ENCODE results near the gene HS2ST1. TPM values are rescaled to one million over a fixed set of nuclear protein-coding genes. Genes with fewer than 3 reads are reported as not detected.
"Not testable (repeated sequence)": the region's sequence is repeated elsewhere in the genome, so short reads cannot be mapped to it uniquely, and the experiment has no call there.

The HS2ST1 gene
- total and polyA plus RNA-seq, 4 donors, result 5.4 to 11.8 (median 8.2) TPM

- TF ChIP-seq GABPA (IDR thresholded peaks at IDR 0.05 in 1 of 2, conservative IDR thresholded peaks at IDR 0.05 in 1 of 2), result no peak
These were observed 150.6 kb downstream of the HS2ST1 start (continued) for GRCh38 chr1:87064986-87065385.

GRCh38 chr1:87066708-87067107 lies 152.3 kb downstream of the HS2ST1 start:
- H3K9ac ChIP-seq (ENCODE audit: low read depth in 1 of 2, low read length in 2 of 2); H3K27me3 ChIP-seq (ENCODE audit: control insufficient read depth in 4 of 4, insufficient read depth in 4 of 4, low read length in 3 of 4); DNase-seq (ENCODE audit: low spot score); H3K9me3 ChIP-seq (ENCODE audit: control insufficient read depth in 4 of 4, low read length in 3 of 4); H3K36me3 ChIP-seq (ENCODE audit: control insufficient read depth in 4 of 4, insufficient read depth in 3 of 4, low read depth in 1 of 4, low read length in 3 of 4); H3K27ac ChIP-seq (ENCODE audit: low read depth in 1 of 2, low read length in 2 of 2); H3K4me1 ChIP-seq (ENCODE audit: control insufficient read depth in 4 of 4, insufficient read depth in 4 of 4, low read length in 3 of 4); H3K4me3 ChIP-seq (ENCODE audit: low read depth in 1 of 3, low read length in 3 of 3): not testable (repeated sequence)
- WGBS, result 92% methylated on average over 1 of the region's 1 CpG

- Histone ChIP-seq H3K9ac (ENCODE audit: low read depth in 1 of 2, low read length in 2 of 2) (no peak overlapping the region), H3K4me3 (ENCODE audit: low read depth in 1 of 3, low read length in 3 of 3) (no peak overlapping the region), H3K27ac (ENCODE audit: low read depth in 1 of 2, low read length in 2 of 2) (no peak overlapping the region), H3K36me3 (ENCODE audit: control insufficient read depth in 4 of 4, insufficient read depth in 3 of 4, low read depth in 1 of 4, low read length in 3 of 4) (no peaks in the 10 kb centered on the region), H3K4me1 (ENCODE audit: control insufficient read depth in 4 of 4, insufficient read depth in 4 of 4, low read length in 3 of 4) (no peaks in the 10 kb centered on the region), H3K27me3 (ENCODE audit: control insufficient read depth in 4 of 4, insufficient read depth in 4 of 4, low read length in 3 of 4) (no peaks in the 10 kb centered on the region), H3K9me3 (ENCODE audit: control insufficient read depth in 4 of 4, low read length in 3 of 4) (no peaks in the 10 kb centered on the region)
- no peak for DNase-seq (ENCODE audit: low spot score)
- no peak for TF ChIP-seq TAF1 (conservative IDR thresholded peaks at IDR 0.05)
- no peak for TF ChIP-seq HNF4G (IDR thresholded peaks at IDR 0.05)
- no peak for TF ChIP-seq RAD21 (IDR thresholded peaks at IDR 0.05)
- no peak for TF ChIP-seq ATF3 (IDR thresholded peaks at IDR 0.05)
- no peak for TF ChIP-seq FOXA1 (IDR thresholded peaks at IDR 0.05)
- TF ChIP-seq SP1 (IDR thresholded peaks at IDR 0.05), result no peak
- TF ChIP-seq RXRA (IDR thresholded peaks at IDR 0.05), result no peak
- TF ChIP-seq REST (IDR thresholded peaks at IDR 0.05), result no peak
- TF ChIP-seq HNF4A (conservative IDR thresholded peaks at IDR 0.05), result no peak
- no peak for TF ChIP-seq NR2F2 (IDR thresholded peaks at IDR 0.05)
- TF ChIP-seq FOXA2 (IDR thresholded peaks at IDR 0.05), result no peak
- no peak for TF ChIP-seq ZBTB33 (IDR thresholded peaks at IDR 0.05)
- TF ChIP-seq YY1 (IDR thresholded peaks at IDR 0.05), result no peak
- no peak for TF ChIP-seq MAX (IDR thresholded peaks at IDR 0.05)
- no peak for TF ChIP-seq CTCF (IDR thresholded peaks at IDR 0.05; ENCODE audit: low read depth, low read length, missing input control)
- TF ChIP-seq JUND (IDR thresholded peaks at IDR 0.05), result no peak
- no peak for TF ChIP-seq EGR1 (IDR thresholded peaks at IDR 0.05; ENCODE audit: low read depth in 2 of 2)
- no peak for TF ChIP-seq GABPA (IDR thresholded peaks at IDR 0.05 in 1 of 2, conservative IDR thresholded peaks at IDR 0.05 in 1 of 2)
These were observed 158.0 kb downstream of the HS2ST1 start for GRCh38 chr1:87072411-87072810.

All from liver (tissue), 9 donors.